Fibroblast of skin of scalp (primary cell): ENCODE results near the gene TAS2R41.
"Not testable (repeated sequence)": the region's sequence is repeated elsewhere in the genome, so short reads cannot be mapped to it uniquely, and the experiment has no call there.

Source experiments
- DNase-seq: peaks from one replicate; pipeline ENCODE4 v3.0.0-alpha.2; 2013

Gene TAS2R41

GRCh38 chr7:143519411-143520131, 41.9 kb downstream of the TAS2R41 start:
- DNase-seq = peak; percentile 65

GRCh38 chr7:143522309-143522916, 44.7 kb downstream of the TAS2R41 start:
- DNase-seq = not testable (repeated sequence)
